ENCODE results near the gene CASP4. TPM values are rescaled to one million over a fixed set of nuclear protein-coding genes. Genes with fewer than 3 reads are reported as not detected.

The CASP4 gene
- total and polyA plus RNA-seq, 2 experiments from 2014 or later, result 0.35 TPM; not detected in 1

GRCh38 chr11:104984808-104985207 is 16.4 kb upstream of the CASP4 start:
- H3K27ac ChIP-seq (ENCODE audit: low read depth), result no peak overlapping the region
- no peak for TF ChIP-seq EZH2 (IDR thresholded peaks at IDR 0.05; ENCODE audit: low read depth, unreplicated experiment)
- TF ChIP-seq ZNF331 (CRISPR knock-in tag; IDR thresholded peaks at IDR 0.05; ENCODE audit: low read depth), result no peak
- no peak for TF ChIP-seq REST (IDR thresholded peaks at IDR 0.05; ENCODE audit: unreplicated experiment)
- no peak for TF ChIP-seq STAT1 (IDR thresholded peaks at IDR 0.05; ENCODE audit: unreplicated experiment)
- TF ChIP-seq ZNF462 (CRISPR knock-in tag; IDR thresholded peaks at IDR 0.05), result no peak
- no peak for TF ChIP-seq ZNF114 (CRISPR knock-in tag; IDR thresholded peaks at IDR 0.05)
- TF ChIP-seq NANOG (IDR thresholded peaks at IDR 0.05; ENCODE audit: borderline replicate concordance), result no peak
- TF ChIP-seq EZH2phosphoT487 (IDR thresholded peaks at IDR 0.05; ENCODE audit: unreplicated experiment), result no peak
- TF ChIP-seq ETS1 (IDR thresholded peaks at IDR 0.05), result no peak
- no peak for TF ChIP-seq CREB1 (CRISPR knock-in tag; IDR thresholded peaks at IDR 0.05; ENCODE audit: low read depth)
- TF ChIP-seq JUNB (IDR thresholded peaks at IDR 0.05; ENCODE audit: unreplicated experiment), result no peak
- TF ChIP-seq POLR2AphosphoS5 (IDR thresholded peaks at IDR 0.05; ENCODE audit: low read depth), result no peak
- H3F3A ChIP-seq (replicated peaks; ENCODE audit: low read depth), result no peaks in the 10 kb centered on the region
- no peak overlapping the region for H3K4me3 ChIP-seq
- H3K27me3 ChIP-seq (ENCODE audit: insufficient read depth), result no peaks in the 10 kb centered on the region
- H2AFZ ChIP-seq, result no peak overlapping the region
- Mint-ChIP-seq H3K27me3 (ENCODE audit: insufficient read depth, low read depth, poor library complexity) (no peaks in the 10 kb centered on the region), H3K4me1 (no peaks in the 10 kb centered on the region), H3K9me3 (peaks cover 19% of the 10 kb centered on the region; the same call in 2 of the 3 replicates), H3K27ac (no peak overlapping the region), H3K4me3 (no peak overlapping the region), H3K36me3 (ENCODE audit: low read depth) (peaks cover 4% of the 10 kb centered on the region; the same call in 1 of the 3 replicates)
- H3K4me1 ChIP-seq (ENCODE audit: insufficient read depth), result no peaks in the 10 kb centered on the region
- no peaks in the 10 kb centered on the region for H3K79me2 ChIP-seq (replicated peaks; ENCODE audit: insufficient read depth)
- DNase-seq (ENCODE audit: low spot score), result no peak
- no peaks in the 10 kb centered on the region for H3K36me3 ChIP-seq (ENCODE audit: insufficient read depth)
- no peak overlapping the region for H3K4me2 ChIP-seq
- ATAC-seq, result no peak
- no peaks in the 10 kb centered on the region for H3K9me2 ChIP-seq (ENCODE audit: insufficient read depth)
- H4K20me1 ChIP-seq (replicated peaks; ENCODE audit: insufficient read depth), result no peaks in the 10 kb centered on the region

All from GM23338 (cell line).